ENCODE data around the gene TRAT1. TPM values are rescaled to one million over a fixed set of nuclear protein-coding genes. Genes with fewer than 3 reads are reported as not detected.

Gene TRAT1
- total RNA-seq, 1 experiment from 2014 or later: not detected

DNA sequence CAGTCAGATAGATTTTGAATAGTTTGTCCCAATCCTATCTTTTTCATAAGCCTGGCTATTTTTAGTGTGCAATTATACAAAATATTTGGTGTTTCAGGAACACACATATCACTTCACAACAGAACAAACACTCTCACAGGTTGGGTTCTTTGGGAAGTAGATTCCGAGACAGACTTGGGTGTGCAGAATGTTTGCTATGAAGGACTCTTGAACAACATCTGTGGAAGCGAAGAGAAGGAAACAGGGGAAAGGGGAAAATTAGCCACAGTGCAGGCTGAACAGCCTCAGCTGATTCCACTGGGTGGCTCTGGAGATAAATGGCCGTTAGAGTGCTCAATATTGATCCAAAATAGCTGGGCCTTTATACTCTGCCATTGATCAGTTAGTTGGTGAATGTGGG is 69.2 kb downstream of the TRAT1 start:
- no peaks in the 10 kb centered on the region for H3K9me3 ChIP-seq (ENCODE audit: low read depth, low read length, poor library complexity, severe bottlenecking)
- DNase-seq (ENCODE audit: low spot score): no peak
- TF ChIP-seq, protein P1, sequence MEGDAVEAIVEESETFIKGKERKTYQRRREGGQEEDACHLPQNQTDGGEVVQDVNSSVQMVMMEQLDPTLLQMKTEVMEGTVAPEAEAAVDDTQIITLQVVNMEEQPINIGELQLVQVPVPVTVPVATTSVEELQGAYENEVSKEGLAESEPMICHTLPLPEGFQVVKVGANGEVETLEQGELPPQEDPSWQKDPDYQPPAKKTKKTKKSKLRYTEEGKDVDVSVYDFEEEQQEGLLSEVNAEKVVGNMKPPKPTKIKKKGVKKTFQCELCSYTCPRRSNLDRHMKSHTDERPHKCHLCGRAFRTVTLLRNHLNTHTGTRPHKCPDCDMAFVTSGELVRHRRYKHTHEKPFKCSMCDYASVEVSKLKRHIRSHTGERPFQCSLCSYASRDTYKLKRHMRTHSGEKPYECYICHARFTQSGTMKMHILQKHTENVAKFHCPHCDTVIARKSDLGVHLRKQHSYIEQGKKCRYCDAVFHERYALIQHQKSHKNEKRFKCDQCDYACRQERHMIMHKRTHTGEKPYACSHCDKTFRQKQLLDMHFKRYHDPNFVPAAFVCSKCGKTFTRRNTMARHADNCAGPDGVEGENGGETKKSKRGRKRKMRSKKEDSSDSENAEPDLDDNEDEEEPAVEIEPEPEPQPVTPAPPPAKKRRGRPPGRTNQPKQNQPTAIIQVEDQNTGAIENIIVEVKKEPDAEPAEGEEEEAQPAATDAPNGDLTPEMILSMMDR (conservative IDR thresholded peaks at IDR 0.05; ENCODE audit: low read depth, low read length): no peak
- TF ChIP-seq EZH2 (IDR thresholded peaks at IDR 0.05; ENCODE audit: borderline replicate concordance, low read depth, low read length, poor library complexity, severe bottlenecking): no peak
- H3K27ac ChIP-seq (ENCODE audit: low read depth, low read length, poor library complexity, severe bottlenecking): no peak overlapping the region
- no TSS peak for BruUV-seq (replicated peaks)
- no peaks in the 10 kb centered on the region for H3K36me3 ChIP-seq (ENCODE audit: insufficient read depth, low read length, poor library complexity, severe bottlenecking)
- peaks cover 7% of the 10 kb centered on the region for H3K4me1 ChIP-seq (ENCODE audit: insufficient read depth, low read length, poor library complexity, severe bottlenecking)
- intact Hi-C loops (cut with micrococcal nuclease; ENCODE audit: unreplicated experiment): no loop called here
- ChIA-PET CTCF (no interaction called here), POLR2A (ENCODE audit: low non-redundant PET) (no interaction called here)
- no peaks in the 10 kb centered on the region for H3K27me3 ChIP-seq (replicated peaks; ENCODE audit: insufficient read depth, low read depth, low read length, poor library complexity)
- H3K4me3 ChIP-seq (ENCODE audit: low read depth, low read length, poor library complexity, severe bottlenecking): no peak overlapping the region

DNA sequence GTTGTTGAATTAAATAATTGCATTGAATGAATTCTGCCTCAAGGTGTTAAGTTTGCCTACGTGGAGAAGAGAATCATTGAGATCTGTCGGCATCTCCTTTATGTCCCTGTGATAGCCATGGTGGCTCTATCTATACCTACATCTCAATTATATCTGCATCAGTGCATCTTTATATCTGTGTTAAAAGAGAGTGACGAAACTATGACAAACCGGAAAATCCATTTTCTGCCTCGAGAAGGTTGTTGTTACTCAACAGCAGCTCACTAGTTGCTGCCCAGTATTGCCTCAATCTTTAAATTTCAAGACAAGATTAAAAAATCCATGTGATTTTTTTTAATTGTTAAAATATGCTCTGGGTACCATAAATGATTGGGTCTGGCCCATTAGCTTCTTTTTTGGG is 72.4 kb downstream of the TRAT1 start:
- Histone ChIP-seq H3K36me3 (ENCODE audit: insufficient read depth, low read length, poor library complexity, severe bottlenecking) (no peaks in the 10 kb centered on the region), H3K4me3 (ENCODE audit: low read depth, low read length, poor library complexity, severe bottlenecking) (no peak overlapping the region), H3K9me3 (ENCODE audit: low read depth, low read length, poor library complexity, severe bottlenecking) (no peaks in the 10 kb centered on the region), H3K27ac (ENCODE audit: low read depth, low read length, poor library complexity, severe bottlenecking) (no peak overlapping the region), H3K27me3 (replicated peaks; ENCODE audit: insufficient read depth, low read depth, low read length, poor library complexity) (no peaks in the 10 kb centered on the region), H3K4me1 (ENCODE audit: insufficient read depth, low read length, poor library complexity, severe bottlenecking) (peaks cover 7% of the 10 kb centered on the region)
- no peak for TF ChIP-seq EZH2 (IDR thresholded peaks at IDR 0.05; ENCODE audit: borderline replicate concordance, low read depth, low read length, poor library complexity, severe bottlenecking)
- TF ChIP-seq, protein P1 (conservative IDR thresholded peaks at IDR 0.05; ENCODE audit: low read depth, low read length): no peak
- no TSS peak for BruUV-seq (replicated peaks)
- ChIA-PET CTCF (no interaction called here), POLR2A (ENCODE audit: low non-redundant PET) (no interaction called here)
- intact Hi-C loops (cut with micrococcal nuclease; ENCODE audit: unreplicated experiment): no loop called here
- DNase-seq (ENCODE audit: low spot score): peak; percentile 62

DNA sequence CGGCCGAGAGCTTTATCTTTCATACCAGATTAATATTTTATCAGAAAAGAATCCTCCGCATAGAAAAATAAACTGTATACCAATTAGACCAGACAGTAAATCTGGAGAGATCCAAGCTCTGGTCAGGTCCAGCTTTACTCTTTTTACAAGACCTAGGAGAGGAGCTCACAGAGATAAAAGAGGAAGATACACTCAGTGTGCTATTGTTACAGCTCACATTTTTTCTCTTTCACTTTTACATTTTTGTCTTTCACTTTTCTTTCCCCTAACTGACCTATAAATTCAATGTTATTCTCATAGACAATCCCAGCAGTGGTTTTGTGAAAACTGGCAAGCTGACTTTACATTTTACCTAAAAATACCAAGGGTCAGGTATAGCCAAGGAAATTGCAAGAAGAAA is 75.3 kb downstream of the TRAT1 start:
- ChIA-PET POLR2A (ENCODE audit: low non-redundant PET) (no interaction called here), CTCF (interaction anchor here (0.6 kb wide), 1 partner anchor 66 kb away, joined by 6 read pairs; no protein-coding TSS in a partner anchor)
- no peak for DNase-seq (ENCODE audit: low spot score)
- BruUV-seq (replicated peaks): no TSS peak
- TF ChIP-seq, protein P1 (conservative IDR thresholded peaks at IDR 0.05; ENCODE audit: low read depth, low read length): no peak
- TF ChIP-seq EZH2 (IDR thresholded peaks at IDR 0.05; ENCODE audit: borderline replicate concordance, low read depth, low read length, poor library complexity, severe bottlenecking): no peak
- H3K4me1 ChIP-seq (ENCODE audit: insufficient read depth, low read length, poor library complexity, severe bottlenecking): peaks cover 7% of the 10 kb centered on the region
- no peak overlapping the region for H3K27ac ChIP-seq (ENCODE audit: low read depth, low read length, poor library complexity, severe bottlenecking)
- intact Hi-C loops (cut with micrococcal nuclease; ENCODE audit: unreplicated experiment): no loop called here
- no peak overlapping the region for H3K4me3 ChIP-seq (ENCODE audit: low read depth, low read length, poor library complexity, severe bottlenecking)
- H3K9me3 ChIP-seq (ENCODE audit: low read depth, low read length, poor library complexity, severe bottlenecking): no peaks in the 10 kb centered on the region
- no peaks in the 10 kb centered on the region for H3K36me3 ChIP-seq (ENCODE audit: insufficient read depth, low read length, poor library complexity, severe bottlenecking)
- no peaks in the 10 kb centered on the region for H3K27me3 ChIP-seq (replicated peaks; ENCODE audit: insufficient read depth, low read depth, low read length, poor library complexity)
